A673 (cell line): ENCODE measurements around the gene MST1. TPM values are rescaled to one million over a fixed set of nuclear protein-coding genes. Genes with fewer than 3 reads are reported as not detected.
"Not testable (repeated sequence)": the region's sequence is repeated elsewhere in the genome, so short reads cannot be mapped to it uniquely, and the experiment has no call there.

Experiments used
- BruUV-seq: library from RNA; stranded (reverse); fragments of 400-500 nt; replicated peaks from 2 replicates; lab custom pipeline; 2021; lab: Mats Ljungman, UMichigan
- CTCF ChIA-PET: fragments of 300-600 bp; sonication (Branson Sonifier 250); formaldehyde crosslinking; loops from one replicate; lab custom pipeline; 2022; ENCODE audit warnings: antibody characterized with exemption; lab: Charles Lee
- POLR2A ChIA-PET: fragments of 300-600 bp; sonication (Branson Sonifier 250); formaldehyde crosslinking; loops from one replicate; lab custom pipeline; 2022; ENCODE audit warnings: antibody characterized with exemption; ENCODE audit not compliant: low non-redundant PET; lab: Charles Lee
- DNase-seq: peaks from one replicate; pipeline ENCODE4 v3.0.0-alpha.2; 2015; ENCODE audit warnings: low spot score
- H3K27ac ChIP-seq: fragments of 200-600 bp; sonication (generic); 2 replicates; pipeline ENCODE4 v1.5.1; 2016; ENCODE audit warnings: mixed run types, low read depth, mild to moderate bottlenecking, mixed read lengths, antibody characterized with exemption, low read length; ENCODE audit not compliant: poor library complexity, severe bottlenecking
- H3K27me3 ChIP-seq: fragments of 200-600 bp; sonication (generic); replicated peaks from 2 replicates; pipeline ENCODE4 v1.6.1; 2017; ENCODE audit warnings: mixed run types, low read depth, mild to moderate bottlenecking, mixed read lengths, antibody characterized with exemption, low read length; ENCODE audit not compliant: insufficient read depth, poor library complexity
- H3K36me3 ChIP-seq: fragments of 200-600 bp; sonication (generic); 2 replicates; pipeline ENCODE4 v1.6.1; 2016; ENCODE audit warnings: mixed run types, mild to moderate bottlenecking, mixed read lengths, antibody characterized with exemption, low read length; ENCODE audit not compliant: insufficient read depth, poor library complexity, severe bottlenecking
- H3K4me1 ChIP-seq: fragments of 200-600 bp; sonication (generic); 2 replicates; pipeline ENCODE4 v1.6.1; 2017; ENCODE audit warnings: mixed run types, mild to moderate bottlenecking, mixed read lengths, antibody characterized with exemption, low read length; ENCODE audit not compliant: insufficient read depth, poor library complexity, severe bottlenecking
- H3K4me3 ChIP-seq: fragments of 200-600 bp; sonication (generic); 2 replicates; pipeline ENCODE4 v1.5.1; 2016; ENCODE audit warnings: low read depth, mixed run types, mild to moderate bottlenecking, mixed read lengths, low read length; ENCODE audit not compliant: poor library complexity, severe bottlenecking
- H3K9me3 ChIP-seq: fragments of 200-600 bp; sonication (generic); 2 replicates; pipeline ENCODE4 v1.6.1; 2016; ENCODE audit warnings: mixed run types, low read depth, mild to moderate bottlenecking, mixed read lengths, antibody characterized with exemption, low read length; ENCODE audit not compliant: poor library complexity, severe bottlenecking
- CTCF ChIP-seq: fragments of 300-800, 200-600 bp; sonication (generic); conservative IDR thresholded peaks from 2 replicates; pipeline ENCODE4 v1.5.1; 2017; ENCODE audit warnings: low read depth, mild to moderate bottlenecking, antibody characterized with exemption, low read length, moderate library complexity, mixed read lengths
- EZH2 ChIP-seq: fragments of 200-600 bp; sonication (generic); IDR thresholded peaks from 2 replicates; pipeline ENCODE4 v1.6.1; 2017; ENCODE audit warnings: borderline replicate concordance, low read depth, mild to moderate bottlenecking, mixed read lengths, antibody characterized with exemption, low read length; ENCODE audit not compliant: poor library complexity, severe bottlenecking
- intact Hi-C: fragments of 100-400 bp; cut with micrococcal nuclease; formaldehyde crosslinking; loops from one replicate; pipeline ENCODE4 v1.10.0; 2022; ENCODE audit not compliant: unreplicated experiment
- total RNA-seq: library from RNA; stranded (reverse); gene quantifications from 2 replicates; pipeline ENCODE4 v1.2.3, GENCODE V29; 2021

Gene MST1
- total RNA-seq, 1 experiment from 2014 or later, result 3.7 TPM

- Histone ChIP-seq H3K27me3 (no peaks in the 10 kb centered on the region), H3K36me3 (no peaks in the 10 kb centered on the region), H3K4me3 (no peak overlapping the region), H3K4me1 (no peaks in the 10 kb centered on the region), H3K9me3 (no peaks in the 10 kb centered on the region), H3K27ac (no peak overlapping the region)
- CTCF ChIA-PET, result no interaction called here
- DNase-seq, result no peak
- POLR2A ChIA-PET, result no interaction called here
- TF ChIP-seq EZH2 (no peak), CTCF (no peak)
- BruUV-seq, result no TSS peak
- intact Hi-C loops, result loop anchor here (5.0 kb wide), 1 partner anchor 207 kb away; no protein-coding TSS in a partner anchor
These were observed 10.7 kb upstream of the MST1 start for GRCh38 chr3:49700014-49700413.

DNA sequence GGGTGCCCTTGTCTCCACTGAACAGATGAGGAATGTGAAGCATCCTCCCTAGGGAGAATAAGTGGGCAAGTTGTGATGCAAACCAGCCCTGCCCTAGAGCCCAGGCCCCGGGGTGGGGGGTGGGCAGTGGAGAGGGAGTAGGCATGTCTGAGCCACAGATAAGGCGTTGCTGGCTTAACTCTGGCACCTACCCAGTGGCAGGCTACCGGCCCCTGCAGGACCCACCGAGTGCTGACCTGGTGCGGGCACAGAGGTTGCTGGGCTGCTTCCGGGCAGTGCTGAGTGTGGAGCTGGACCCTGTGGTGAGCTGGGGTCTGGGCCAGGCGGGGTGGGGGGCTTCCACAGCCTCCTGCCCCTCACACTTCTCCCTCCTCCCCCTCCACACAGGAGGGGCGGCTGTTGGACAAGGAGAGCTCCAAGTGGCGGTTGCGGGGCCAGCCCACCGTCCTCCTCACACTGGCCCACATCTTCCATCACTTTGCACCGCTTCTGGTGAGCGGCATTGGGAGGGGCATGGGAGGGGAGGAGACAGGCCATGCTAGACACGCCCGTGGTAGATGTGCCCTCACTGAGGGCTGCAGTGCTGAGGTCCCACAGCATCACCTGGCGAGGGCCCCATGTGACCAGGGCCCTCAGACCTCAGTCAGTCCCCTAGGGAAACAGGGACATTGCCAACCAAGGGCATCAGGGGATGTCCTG lies 10.2 kb upstream of the MST1 start:
- BruUV-seq, result no TSS peak
- ChIA-PET CTCF (no interaction called here), POLR2A (no interaction called here)
- no peaks in the 10 kb centered on the region for H3K27me3 ChIP-seq
- TF ChIP-seq EZH2, result no peak
- no peak for TF ChIP-seq CTCF
- no peak for DNase-seq
- intact Hi-C loops, result no loop called here
- H3K4me3 ChIP-seq, result no peak overlapping the region
- no peak overlapping the region for H3K27ac ChIP-seq
- no peaks in the 10 kb centered on the region for H3K9me3 ChIP-seq
- no peaks in the 10 kb centered on the region for H3K36me3 ChIP-seq
- no peaks in the 10 kb centered on the region for H3K4me1 ChIP-seq

DNA sequence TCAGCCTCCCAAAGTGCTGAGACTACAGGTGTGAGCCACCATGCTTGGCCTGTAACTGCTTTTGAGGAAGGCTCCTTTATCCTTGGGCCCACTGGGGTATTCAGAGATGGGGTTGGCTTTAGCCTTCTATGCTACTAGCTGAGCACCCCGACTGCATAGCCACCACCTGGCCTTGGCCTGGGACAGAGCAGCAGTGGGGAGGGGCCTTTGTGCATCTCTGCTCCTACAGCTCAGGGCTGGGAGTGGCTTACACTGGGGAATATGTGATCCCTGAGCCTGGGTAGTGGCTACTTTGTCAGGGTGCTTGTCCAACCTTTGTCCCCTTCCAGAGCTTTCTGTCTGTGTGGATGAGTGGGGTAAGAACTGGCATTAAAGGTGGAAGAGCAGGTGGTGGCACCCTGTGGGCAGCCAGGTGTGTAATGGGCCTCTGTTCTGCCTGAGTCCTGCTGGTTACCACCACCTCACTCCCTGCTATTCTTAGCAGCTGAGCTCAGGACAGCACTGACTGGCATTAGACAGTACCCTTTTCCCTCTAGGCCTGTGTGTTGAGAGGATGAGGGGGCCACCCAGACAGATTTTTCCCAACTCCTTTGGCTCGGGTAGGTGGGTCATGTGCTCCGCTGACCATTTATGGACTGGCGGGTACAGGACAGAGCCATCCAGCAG lies 6.2 kb upstream of the MST1 start:
- POLR2A ChIA-PET, H3K27me3 ChIP-seq, H3K4me3 ChIP-seq, CTCF ChIA-PET, BruUV-seq, H3K27ac ChIP-seq, H3K36me3 ChIP-seq, DNase-seq, intact Hi-C loops, H3K9me3 ChIP-seq, H3K4me1 ChIP-seq: not testable (repeated sequence)

DNA sequence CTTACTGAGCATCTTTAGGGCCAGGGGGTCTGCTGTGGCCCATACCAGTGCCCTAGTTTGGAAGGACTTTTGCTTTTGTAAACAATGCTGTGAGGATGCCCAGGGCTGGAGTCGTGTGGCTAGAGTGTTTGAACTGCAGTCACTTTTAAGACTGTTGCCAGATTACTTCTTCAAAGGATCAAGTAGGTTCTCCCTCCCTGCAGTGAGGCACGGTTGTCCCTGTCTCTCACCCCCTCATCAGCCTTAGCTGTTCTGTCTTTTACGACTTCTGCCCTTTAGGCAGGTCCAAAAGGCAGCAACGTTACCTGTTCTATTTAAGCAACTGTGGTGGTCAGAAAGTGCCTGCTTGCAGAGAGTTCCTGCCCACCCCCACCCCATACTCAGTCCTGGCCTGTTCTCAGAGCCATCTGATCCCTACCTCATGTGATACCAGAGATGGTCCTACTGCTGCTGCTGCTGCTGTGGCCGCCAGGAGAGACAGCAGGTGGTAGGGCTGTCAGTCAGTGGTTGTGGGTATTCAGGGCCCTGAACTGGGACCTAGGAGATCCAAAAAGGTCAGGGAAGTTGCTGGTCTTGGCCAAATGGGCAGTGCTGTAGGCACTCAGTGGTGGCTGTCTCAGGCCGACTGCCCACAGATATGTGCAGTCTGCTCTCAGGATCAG lies 5.3 kb upstream of the MST1 start:
- CTCF ChIA-PET, DNase-seq, H3K27ac ChIP-seq, POLR2A ChIA-PET, H3K27me3 ChIP-seq, H3K36me3 ChIP-seq, H3K9me3 ChIP-seq, intact Hi-C loops, H3K4me1 ChIP-seq, BruUV-seq, H3K4me3 ChIP-seq: not testable (repeated sequence)

DNA sequence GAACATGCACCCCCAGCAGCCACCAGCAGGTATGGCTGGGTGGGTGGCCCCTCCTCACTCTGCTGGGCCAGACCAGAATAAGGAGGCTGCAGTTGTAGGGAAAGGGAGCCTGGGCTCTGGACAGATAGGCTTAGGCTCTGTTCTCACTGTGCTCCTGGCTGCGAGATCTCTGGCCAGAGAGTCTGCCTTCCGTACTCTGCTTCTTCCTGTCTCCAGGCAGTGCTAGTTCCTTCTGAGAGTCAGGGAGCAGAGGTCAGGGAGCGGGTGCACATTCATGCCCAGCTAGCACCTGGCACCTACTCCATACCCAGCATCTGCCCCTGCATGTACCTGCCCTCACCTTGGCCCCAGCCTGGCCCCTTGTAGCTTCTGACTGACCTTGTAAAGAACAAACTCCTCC lies 2.2 kb upstream of the MST1 start:
- H3K27me3 ChIP-seq, intact Hi-C loops, H3K4me1 ChIP-seq, H3K36me3 ChIP-seq, H3K9me3 ChIP-seq, DNase-seq, POLR2A ChIA-PET, BruUV-seq, CTCF ChIA-PET, H3K4me3 ChIP-seq, H3K27ac ChIP-seq: not testable (repeated sequence)

DNA sequence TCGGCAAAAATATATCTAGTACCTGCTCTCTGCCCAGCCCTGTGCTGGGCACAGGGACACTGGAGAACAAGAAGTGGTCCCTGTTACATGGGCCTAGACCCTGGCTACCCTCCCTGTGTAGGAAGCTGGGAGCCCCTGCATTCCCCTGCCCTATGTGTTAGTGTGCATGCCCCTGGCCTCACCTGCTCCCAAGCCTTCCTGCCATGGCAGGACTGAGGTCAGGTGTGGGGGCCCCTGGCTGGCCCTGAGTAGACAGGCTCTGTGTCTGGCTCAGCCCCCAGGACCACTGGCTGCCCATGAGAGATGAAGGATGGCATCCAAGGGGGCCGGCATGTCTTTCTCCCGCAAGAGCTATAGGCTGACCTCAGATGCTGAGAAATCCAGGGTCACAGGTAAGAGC lies 1.6 kb upstream of the MST1 start:
- H3K27me3 ChIP-seq, BruUV-seq, H3K9me3 ChIP-seq, H3K27ac ChIP-seq, CTCF ChIA-PET, H3K4me1 ChIP-seq, H3K4me3 ChIP-seq, DNase-seq, H3K36me3 ChIP-seq, POLR2A ChIA-PET, intact Hi-C loops: not testable (repeated sequence)
